Cardiac fibroblast (primary cell): ENCODE data around the gene KRTAP12-2.
"Not testable (repeated sequence)": the region's sequence is repeated elsewhere in the genome, so short reads cannot be mapped to it uniquely, and the experiment has no call there.

Source experiments
- DNase-seq, 2 donors: peaks; one replicate each; pipeline versions ENCODE4 v3.0.0 to v3.0.0-alpha.2; 2010; ENCODE audit warnings: low read depth in 2 of 2
- H3K4me3 ChIP-seq, 2 donors: replicated peaks in 1 of 2; 1 replicate in 1 of 2; 2 replicates in 1 of 2; pipeline ENCODE4 v1.5.1; 2011; ENCODE audit warnings: low read depth in 2 of 2, low read length in 2 of 2, mild to moderate bottlenecking in 2 of 2, moderate library complexity in 1 of 2
- CTCF ChIP-seq: IDR thresholded peaks from one replicate; pipeline ENCODE4 v1.5.1; 2011; ENCODE audit warnings: low read depth, mild to moderate bottlenecking, low read length, inconsistent platforms

Gene KRTAP12-2

GRCh38 chr21:44695641-44696040 lies 28.9 kb upstream of the KRTAP12-2 start:
- TF ChIP-seq CTCF: no peak
- no peak overlapping the region for H3K4me3 ChIP-seq
- DNase-seq: no peak

GRCh38 chr21:44695184-44695583 lies 28.5 kb upstream of the KRTAP12-2 start:
- no peak for DNase-seq
- TF ChIP-seq CTCF: no peak
- no peak overlapping the region for H3K4me3 ChIP-seq

DNA sequence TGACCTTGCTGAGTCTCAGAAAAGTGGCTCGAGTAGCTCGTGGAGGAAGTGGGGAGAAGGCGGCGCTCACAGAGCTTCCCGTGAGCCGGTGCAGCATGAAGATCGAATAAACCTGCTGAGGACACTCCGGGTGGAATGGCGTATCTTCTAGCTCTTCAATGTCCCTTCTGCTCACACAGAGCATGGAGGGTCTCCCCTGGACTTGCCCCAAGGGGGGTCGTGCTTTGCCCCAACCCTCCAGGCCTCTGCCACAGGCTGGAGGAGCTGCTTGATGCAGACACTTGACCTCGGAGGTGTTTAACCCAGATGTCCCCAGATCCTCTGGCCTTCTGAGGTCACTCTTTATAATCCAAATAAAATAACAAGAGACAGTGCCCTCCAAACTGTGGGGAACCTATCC lies 28.0 kb upstream of the KRTAP12-2 start:
- DNase-seq: no peak
- no peak overlapping the region for H3K4me3 ChIP-seq
- no peak for TF ChIP-seq CTCF

DNA sequence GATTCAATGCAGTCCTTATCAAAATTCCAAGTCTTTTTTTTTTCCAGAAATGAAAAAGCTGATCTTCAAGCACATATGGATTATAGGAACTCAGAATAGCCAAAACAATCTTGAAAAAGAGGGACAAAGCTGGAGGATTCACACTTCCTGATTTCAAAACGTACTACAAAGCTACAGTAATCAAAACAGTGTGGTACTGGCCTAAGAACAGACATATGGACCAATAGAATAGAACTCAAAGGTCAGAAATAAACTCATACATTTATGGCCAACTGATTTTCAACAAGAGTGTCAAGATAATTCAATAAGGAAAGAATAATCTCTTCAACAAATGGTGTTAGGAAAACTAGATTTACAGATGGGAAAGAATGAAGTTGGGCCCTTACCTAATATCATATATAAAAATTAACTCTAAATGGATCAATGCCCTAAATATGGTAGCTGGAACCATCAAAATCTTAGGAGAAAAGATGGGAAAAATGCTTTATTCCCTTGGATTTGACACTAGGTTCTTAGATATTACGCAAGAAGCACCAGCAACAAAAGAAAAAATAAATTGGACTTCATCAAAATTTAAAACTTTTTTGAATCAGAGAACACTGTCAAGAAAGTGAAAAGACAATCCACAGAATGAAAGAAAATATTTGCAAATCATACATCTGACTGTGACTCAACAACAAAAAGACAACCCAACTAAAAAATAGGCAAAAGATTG lies 26.2 kb upstream of the KRTAP12-2 start:
- TF ChIP-seq CTCF: no peak
- H3K4me3 ChIP-seq: no peak overlapping the region
- DNase-seq: no peak

DNA sequence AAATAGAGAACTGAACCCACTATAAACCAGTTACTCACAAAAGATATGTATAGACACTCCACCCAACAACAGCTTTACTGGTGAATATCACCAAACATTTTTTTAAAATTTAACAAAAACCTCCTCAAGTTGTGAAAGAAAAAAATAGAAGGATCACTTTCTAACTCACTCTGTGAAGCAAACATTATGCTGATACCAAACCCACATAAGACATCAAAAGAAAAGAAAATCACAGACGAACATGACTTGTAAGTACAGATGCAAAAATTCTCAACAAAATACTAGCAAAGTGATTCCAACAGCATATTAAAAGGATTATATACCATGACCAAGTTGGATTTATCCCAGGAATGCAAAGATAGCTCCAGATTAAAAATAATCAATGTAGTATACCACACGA lies 25.0 kb upstream of the KRTAP12-2 start:
- DNase-seq: no peak
- no peak for TF ChIP-seq CTCF
- no peak overlapping the region for H3K4me3 ChIP-seq

- not testable (repeated sequence) for H3K4me3 ChIP-seq, DNase-seq
Measured at GRCh38 chr21:44689740-44690139, 23.0 kb upstream of the KRTAP12-2 start.

DNA sequence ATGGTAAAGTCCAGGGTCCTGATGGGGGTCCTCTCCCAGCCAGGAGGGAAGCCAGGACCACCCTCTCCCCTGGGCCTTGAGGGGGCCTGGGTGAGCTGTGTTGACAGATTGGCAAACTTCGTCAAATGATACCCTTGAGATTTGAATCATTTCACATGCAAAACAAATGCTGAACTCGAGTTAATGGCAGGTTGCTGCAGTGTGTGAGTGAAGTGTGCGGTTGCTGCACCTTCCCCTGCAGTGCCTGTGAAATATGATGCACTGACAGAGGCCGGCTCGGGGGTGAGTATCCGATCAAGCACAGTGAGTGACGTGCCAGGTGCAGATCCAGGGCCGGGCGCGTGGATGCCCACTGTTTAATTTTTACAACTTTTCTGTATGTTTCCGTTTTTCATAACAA lies 20.9 kb upstream of the KRTAP12-2 start:
- no peak for TF ChIP-seq CTCF
- H3K4me3 ChIP-seq: no peak overlapping the region
- DNase-seq: no peak
